HepG2 (cell line): Measurements from ENCODE around the gene MATN1. TPM values are rescaled to one million over a fixed set of nuclear protein-coding genes. Genes with fewer than 3 reads are reported as not detected.

Source experiments
- ATAC-seq: fragments of 200-7000 bp; cut with Tn5 transposase; 3 replicates; pipeline ENCODE4 v1.9.1; 2020; ENCODE audit warnings: mild to moderate bottlenecking, moderate library complexity
- BruUV-seq: library from RNA; stranded (reverse); fragments of 400-500 nt; replicated peaks from 2 replicates; lab custom pipeline; 2021; lab: Mats Ljungman, UMichigan
- CTCF ChIA-PET: fragments of 300-600 bp; formaldehyde crosslinking; extraction: SDS; loops from one replicate; lab custom pipeline; 2021; ENCODE audit warnings: low total read pairs, inconsistent platforms, low intra/inter-chr PET ratio; lab: Yijun Ruan, JAX
- POLR2A ChIA-PET: fragments of 350-600 bp; sonication (Branson Sonifier 250); formaldehyde crosslinking; loops from one replicate; lab custom pipeline; 2020; ENCODE audit warnings: antibody characterized with exemption, inconsistent platforms; lab: Yijun Ruan, JAX
- DNase-seq: peaks from one replicate; pipeline ENCODE4 v3.0.0-alpha.2; 2015; ENCODE audit warnings: low spot score
- FAIRE-seq: peaks from 3 replicates; lab custom pipeline; 2011; peaks lifted over from hg19 to GRCh38; lab: Jason Lieb, UNC
- H2AFZ ChIP-seq: one replicate; pipeline ENCODE4 v1.6.1; 2011; ENCODE audit warnings: low read length, inconsistent platforms
- H3K27ac ChIP-seq: fragments of 300-600 bp; 3 replicates; pipeline ENCODE4 v1.8.0; 2011; ENCODE audit warnings: mixed run types, mild to moderate bottlenecking, mixed read lengths, low read length, inconsistent platforms; ENCODE audit not compliant: insufficient read depth; ENCODE audit errors: extremely low read length
- H3K27me3 ChIP-seq, 2 experiments: fragments of 200-600 bp in 1 of 2; 2 replicates in 1 of 2; 3 replicates in 1 of 2; pipeline versions ENCODE4 v1.6.0 to v1.8.0; 2011; ENCODE audit warnings: low read length in 2 of 2, mild to moderate bottlenecking in 2 of 2, moderate library complexity in 2 of 2, inconsistent platforms in 1 of 2; ENCODE audit not compliant: insufficient read depth in 2 of 2, control insufficient read depth in 1 of 2
- H3K36me3 ChIP-seq, 2 experiments: fragments of 200-600 bp in 1 of 2; replicated peaks in 1 of 2; 2 replicates in 1 of 2; 3 replicates in 1 of 2; pipeline versions ENCODE4 v1.5.1 to v1.8.0; 2011; ENCODE audit warnings: low read length in 2 of 2, inconsistent platforms in 1 of 2; ENCODE audit not compliant: insufficient read depth in 2 of 2, control insufficient read depth in 1 of 2
- H3K4me1 ChIP-seq: 2 replicates; pipeline ENCODE4 v1.5.1; 2012; ENCODE audit warnings: low read length, inconsistent platforms; ENCODE audit not compliant: insufficient read depth
- H3K4me2 ChIP-seq: 2 replicates; pipeline ENCODE4 v1.6.0; 2011; ENCODE audit warnings: low read depth, low read length, inconsistent platforms
- H3K4me3 ChIP-seq, 3 experiments: fragments of 200-600 bp in 1 of 3; sonication (generic), shearing (Covaris generic) in 1 of 3; replicated peaks in 1 of 3; 2 replicates each; pipeline ENCODE4 v1.5.1; 2011 to 2016; ENCODE audit warnings: low read length in 3 of 3, inconsistent platforms in 2 of 3, low read depth in 2 of 3, mild to moderate bottlenecking in 2 of 3, control low read depth in 1 of 3, mixed read lengths in 1 of 3; ENCODE audit not compliant: insufficient read depth in 1 of 3
- H3K79me2 ChIP-seq: one replicate; pipeline ENCODE4 v1.6.1; 2011; ENCODE audit warnings: low read length, inconsistent platforms; ENCODE audit not compliant: insufficient read depth
- H3K9ac ChIP-seq: 2 replicates; pipeline ENCODE4 v1.6.0; 2011; ENCODE audit warnings: mild to moderate bottlenecking, low read depth, low read length, inconsistent platforms; ENCODE audit not compliant: insufficient read depth
- H3K9me3 ChIP-seq: 2 replicates; pipeline ENCODE4 v1.5.1; 2012; ENCODE audit warnings: mild to moderate bottlenecking, low read length
- H4K20me1 ChIP-seq: 2 replicates; pipeline ENCODE4 v1.6.0; 2011; ENCODE audit warnings: inconsistent platforms, mild to moderate bottlenecking, low read length, moderate library complexity; ENCODE audit not compliant: insufficient read depth
- BHLHE40 ChIP-seq: IDR thresholded peaks from 2 replicates; pipeline ENCODE4 v1.6.1; 2011; ENCODE audit warnings: low read length, improper control_type of control experiment
- CHD2 ChIP-seq: IDR thresholded peaks from 2 replicates; pipeline ENCODE4 v1.6.1; 2011; ENCODE audit warnings: low read depth, low read length, improper control_type of control experiment
- MAFG ChIP-seq: sonication (generic); formaldehyde crosslinking; IDR thresholded peaks from 2 replicates; pipeline ENCODE4 v1.5.1; 2020; ENCODE audit warnings: mild to moderate bottlenecking, missing genetic modification reagents
- TEF ChIP-seq: sonication (generic); formaldehyde crosslinking; IDR thresholded peaks from 2 replicates; pipeline ENCODE4 v1.5.0; 2020; ENCODE audit warnings: missing genetic modification reagents
- ZNF562 ChIP-seq: sonication (generic); formaldehyde crosslinking; IDR thresholded peaks from 2 replicates; pipeline ENCODE4 v1.8.0; 2022; ENCODE audit warnings: missing genetic modification reagents, borderline replicate concordance
- WGBS: methylation state at CpG from one replicate; pipeline ENCODE4 v1.1.6; 2017; ENCODE audit warnings: low lambda C conversion rate; 5-methylcytosine and 5-hydroxymethylcytosine counted together
- in situ Hi-C: cut with HindIII; loops from 2 replicates; pipeline ENCODE4 v1.10.0; 2017; ENCODE audit warnings: low pct_unique_long_range_greater_than_20kb; ENCODE audit not compliant: extremely low pct_ligation_motif_present
- intact Hi-C: fragments of 100-400 bp; cut with micrococcal nuclease; formaldehyde crosslinking; loops from one replicate; pipeline ENCODE4 v1.10.0; 2022; ENCODE audit not compliant: unreplicated experiment
- polyA plus RNA-seq, 8 experiments: library from polyadenylated mRNA; depleted of rRNA in 3 of 8; stranded (reverse) in 7 of 8; unstranded in 1 of 8; fragments of >200 nt; fragmentation: Illumina TruSeq in 4 of 8; extraction: Trizol in 4 of 8; gene quantifications; 2 replicates each; pipeline versions ENCODE4 v1.2.1 to v1.2.3, GENCODE V29; 2011 to 2016; ENCODE audit warnings: low read depth in 4 of 8, missing spikeins in 1 of 8, mixed read lengths in 1 of 8; ENCODE audit not compliant: insufficient read depth in 1 of 8
- total RNA-seq, 5 experiments: library from RNA; depleted of rRNA; stranded (reverse); fragments of >200 nt; fragmentation: Illumina TruSeq; extraction: Trizol; gene quantifications; 2 replicates each; pipeline ENCODE4 v1.2.3, GENCODE V29; 2016; ENCODE audit warnings: low read depth in 1 of 5
- TF ChIP-seq, protein P1 (sequence below): sonication (generic); formaldehyde crosslinking; IDR thresholded peaks from 2 replicates; pipeline ENCODE4 v1.4.0; 2020; ENCODE audit warnings: mild to moderate bottlenecking, missing genetic modification reagents
- TF ChIP-seq, protein P2 (sequence below): sonication (generic); formaldehyde crosslinking; IDR thresholded peaks from 2 replicates; pipeline ENCODE4 v1.4.0; 2020; ENCODE audit warnings: missing genetic modification reagents
- TF ChIP-seq, protein P3 (sequence below): sonication (generic); formaldehyde crosslinking; IDR thresholded peaks from 2 replicates; pipeline ENCODE4 v1.5.0; 2020; ENCODE audit warnings: mild to moderate bottlenecking, missing genetic modification reagents, moderate library complexity

The MATN1 gene
- total and polyA plus RNA-seq, 2 of the 13 experiments (the other 11 are each of a cell fraction or from before 2014, with no cell fraction given), result 0.04 to 0.05 TPM

DNA sequence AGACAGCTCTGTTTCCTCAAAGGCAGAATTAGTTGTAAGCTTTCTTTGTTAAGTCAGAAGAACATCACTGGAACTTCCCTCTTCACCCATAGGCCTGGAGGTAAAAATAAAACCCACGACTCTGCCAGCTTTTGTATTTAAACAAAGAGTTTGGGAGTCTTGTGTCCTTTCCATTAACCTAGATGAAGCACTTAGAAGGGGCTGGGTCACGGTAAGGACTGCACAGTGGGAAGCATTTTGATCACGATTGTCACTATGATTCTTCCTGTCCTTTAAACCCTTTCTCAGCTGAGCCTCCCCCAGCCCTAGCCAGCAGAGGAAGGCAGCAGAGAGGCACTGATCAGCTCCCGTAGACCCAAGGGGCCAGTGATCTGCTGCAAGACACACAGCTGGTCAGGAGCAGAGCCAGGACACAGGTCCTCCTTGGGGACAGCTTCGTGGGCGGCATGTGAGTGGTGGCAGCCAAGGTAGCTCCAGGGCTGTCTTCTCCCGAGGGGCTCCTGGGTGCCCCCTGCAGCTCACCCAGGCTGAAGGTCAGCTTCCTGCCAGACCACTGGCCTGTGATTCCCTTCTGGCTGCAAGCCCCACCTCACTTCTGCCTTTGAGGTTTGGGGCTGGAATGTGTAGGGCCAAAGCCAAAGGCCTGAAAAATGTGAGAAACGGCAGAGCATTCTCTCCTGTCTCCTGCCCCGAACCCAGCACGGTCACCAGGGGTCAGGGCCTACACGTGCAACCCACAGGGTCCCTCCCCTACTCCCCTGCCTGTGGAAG, 38.2 kb upstream of the MATN1 start:
- BruUV-seq, result no TSS peak
- Histone ChIP-seq H3K4me1 (peaks cover 17% of the 10 kb centered on the region), H4K20me1 (no peaks in the 10 kb centered on the region), H3K4me2 (no peak overlapping the region), H3K27me3 (peaks cover 4 to 37% of the 10 kb centered on the region in 2 experiments; a peak in 3 of 5 replicates), H3K27ac (no peak overlapping the region), H3K4me3 (no peak overlapping the region), H2AFZ (no peak overlapping the region), H3K9me3 (no peaks in the 10 kb centered on the region), H3K9ac (no peak overlapping the region), H3K36me3 (no peaks in the 10 kb centered on the region), H3K79me2 (no peaks in the 10 kb centered on the region)
- WGBS, result 0% methylated on average over 3 of the region's 11 CpGs
- POLR2A ChIA-PET, result interaction anchor here (1.0 to 1.1 kb wide), 2 partner anchors 43 kb away, joined by 3 read pairs; no protein-coding TSS in a partner anchor
- CTCF ChIA-PET, result no interaction called here
- in situ Hi-C loops, result no loop called here
- no peak for TF ChIP-seq MAFG (CRISPR knock-in tag)
- 0 out of 2 replicates have a peak, but pooled peaks have one; percentile 33 for TF ChIP-seq BHLHE40
- TF ChIP-seq, protein P1, sequence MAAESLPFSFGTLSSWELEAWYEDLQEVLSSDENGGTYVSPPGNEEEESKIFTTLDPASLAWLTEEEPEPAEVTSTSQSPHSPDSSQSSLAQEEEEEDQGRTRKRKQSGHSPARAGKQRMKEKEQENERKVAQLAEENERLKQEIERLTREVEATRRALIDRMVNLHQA (CRISPR knock-in tag), result no peak
- TF ChIP-seq, protein P2, sequence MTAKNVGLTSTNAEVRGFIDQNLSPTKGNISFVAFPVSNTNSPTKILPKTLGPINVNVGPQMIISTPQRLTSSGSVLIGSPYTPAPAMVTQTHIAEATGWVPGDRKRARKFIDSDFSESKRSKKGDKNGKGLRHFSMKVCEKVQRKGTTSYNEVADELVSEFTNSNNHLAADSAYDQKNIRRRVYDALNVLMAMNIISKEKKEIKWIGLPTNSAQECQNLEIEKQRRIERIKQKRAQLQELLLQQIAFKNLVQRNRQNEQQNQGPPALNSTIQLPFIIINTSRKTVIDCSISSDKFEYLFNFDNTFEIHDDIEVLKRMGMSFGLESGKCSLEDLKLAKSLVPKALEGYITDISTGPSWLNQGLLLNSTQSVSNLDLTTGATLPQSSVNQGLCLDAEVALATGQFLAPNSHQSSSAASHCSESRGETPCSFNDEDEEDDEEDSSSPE (CRISPR knock-in tag), result no peak
- TF ChIP-seq, protein P3, sequence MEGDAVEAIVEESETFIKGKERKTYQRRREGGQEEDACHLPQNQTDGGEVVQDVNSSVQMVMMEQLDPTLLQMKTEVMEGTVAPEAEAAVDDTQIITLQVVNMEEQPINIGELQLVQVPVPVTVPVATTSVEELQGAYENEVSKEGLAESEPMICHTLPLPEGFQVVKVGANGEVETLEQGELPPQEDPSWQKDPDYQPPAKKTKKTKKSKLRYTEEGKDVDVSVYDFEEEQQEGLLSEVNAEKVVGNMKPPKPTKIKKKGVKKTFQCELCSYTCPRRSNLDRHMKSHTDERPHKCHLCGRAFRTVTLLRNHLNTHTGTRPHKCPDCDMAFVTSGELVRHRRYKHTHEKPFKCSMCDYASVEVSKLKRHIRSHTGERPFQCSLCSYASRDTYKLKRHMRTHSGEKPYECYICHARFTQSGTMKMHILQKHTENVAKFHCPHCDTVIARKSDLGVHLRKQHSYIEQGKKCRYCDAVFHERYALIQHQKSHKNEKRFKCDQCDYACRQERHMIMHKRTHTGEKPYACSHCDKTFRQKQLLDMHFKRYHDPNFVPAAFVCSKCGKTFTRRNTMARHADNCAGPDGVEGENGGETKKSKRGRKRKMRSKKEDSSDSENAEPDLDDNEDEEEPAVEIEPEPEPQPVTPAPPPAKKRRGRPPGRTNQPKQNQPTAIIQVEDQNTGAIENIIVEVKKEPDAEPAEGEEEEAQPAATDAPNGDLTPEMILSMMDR, result peak; percentile 30; the same call in 1 of the 2 replicates
- no peak for TF ChIP-seq CHD2
- no peak for TF ChIP-seq TEF (CRISPR knock-in tag)
- no peak for TF ChIP-seq ZNF562 (CRISPR knock-in tag)
- ATAC-seq (peak; percentile 32), DNase-seq (no peak), FAIRE-seq (no peak)
- intact Hi-C loops, result no loop called here
